Left renal pelvis (tissue), 4 donors: ENCODE measurements around the gene VSIR. TPM values are rescaled to one million over a fixed set of nuclear protein-coding genes. Genes with fewer than 3 reads are reported as not detected.

Experiments
- DNase-seq, 4 donors: peaks; one replicate each; pipeline ENCODE4 v3.0.0-alpha.2; 2013; ENCODE audit warnings: low read depth in 4 of 4, low spot score in 3 of 4
- polyA plus RNA-seq, 4 donors: library from polyadenylated mRNA; unstranded; fragments of 120-200 nt; gene quantifications; one replicate each; pipeline ENCODE4 v1.2.1, GENCODE V29; 2013; ENCODE audit not compliant: insufficient read length in 4 of 4

The VSIR gene
- polyA plus RNA-seq, result 10 to 100 TPM; 10.3 to 59.0 (median 11.4) TPM

- DNase-seq, result peak in 2 of 4 donors; percentile 60 to 61
Measured at GRCh38 chr10:71773221-71773971, at the start of gene VSIR. Gene VSIR (minus strand): TSS chr10:71773520. CDS start chr10:71773439, 81 bp downstream.

GRCh38 chr10:71821909-71822763 lies 48.8 kb upstream of the VSIR start:
- no peak for DNase-seq

GRCh38 chr10:71820966-71821365 lies 47.6 kb upstream of the VSIR start:
- no peak for DNase-seq

GRCh38 chr10:71819985-71820384 lies 46.7 kb upstream of the VSIR start:
- no peak for DNase-seq

GRCh38 chr10:71819441-71819861 lies 46.1 kb upstream of the VSIR start:
- DNase-seq, result no peak

GRCh38 chr10:71818674-71819260 lies 45.4 kb upstream of the VSIR start:
- no peak for DNase-seq

- DNase-seq, result no peak
Measured at GRCh38 chr10:71817831-71818655, 44.7 kb upstream of the VSIR start.

- no peak for DNase-seq
Measured at GRCh38 chr10:71816936-71817618, 43.8 kb upstream of the VSIR start.

GRCh38 chr10:71816421-71816851 lies 43.1 kb upstream of the VSIR start:
- no peak for DNase-seq

GRCh38 chr10:71815515-71816130 lies 42.3 kb upstream of the VSIR start:
- DNase-seq, result no peak

GRCh38 chr10:71814922-71815411 lies 41.6 kb upstream of the VSIR start:
- no peak for DNase-seq

- no peak for DNase-seq
Measured at GRCh38 chr10:71812913-71813590, 39.7 kb upstream of the VSIR start.

GRCh38 chr10:71812016-71812912 lies 38.9 kb upstream of the VSIR start:
- no peak for DNase-seq

- no peak for DNase-seq
Measured at GRCh38 chr10:71811351-71811750, 38.0 kb upstream of the VSIR start.

- no peak for DNase-seq
Measured at GRCh38 chr10:71810048-71810750, 36.9 kb upstream of the VSIR start.

GRCh38 chr10:71809628-71810027 lies 36.3 kb upstream of the VSIR start:
- DNase-seq, result no peak
